HCT116 (cell line): ENCODE data around the gene TTL. TPM values are rescaled to one million over a fixed set of nuclear protein-coding genes. Genes with fewer than 3 reads are reported as not detected.
"Not testable (repeated sequence)": the region's sequence is repeated elsewhere in the genome, so short reads cannot be mapped to it uniquely, and the experiment has no call there.

Experiments used
- ATAC-seq: fragments of 200-7000 bp; cut with Tn5 transposase; 2 replicates; pipeline ENCODE4 v1.9.1; 2020; ENCODE audit warnings: mild to moderate bottlenecking, moderate library complexity
- BruUV-seq: library from RNA; stranded (reverse); fragments of 400-500 nt; replicated peaks from 2 replicates; lab custom pipeline; 2021; lab: Mats Ljungman, UMichigan
- CTCF ChIA-PET: fragments of 300-600 bp; sonication (Branson Sonifier 250); formaldehyde crosslinking; loops from one replicate; lab custom pipeline; 2021; ENCODE audit warnings: antibody characterized with exemption; lab: Charles Lee
- POLR2A ChIA-PET: fragments of 300-600, 350-600 bp; sonication (Branson Sonifier 250); formaldehyde crosslinking; loops from one replicate; lab custom pipeline; 2021; ENCODE audit warnings: antibody characterized with exemption; lab: Charles Lee
- RAD21 ChIA-PET, 2 experiments: fragments of 300-600 bp; sonication (Branson Sonifier 250); formaldehyde crosslinking; loops; one replicate each; lab custom pipeline; 2023; ENCODE audit warnings: low total read pairs in 2 of 2; ENCODE audit not compliant: uncharacterized antibody in 2 of 2, unreplicated experiment in 2 of 2, low non-redundant PET in 1 of 2; lab: Charles Lee
- DNase-seq: peaks from one replicate; pipeline ENCODE4 v3.0.0-alpha.2; 2010; ENCODE audit warnings: low read depth, low spot score
- H2AFZ ChIP-seq: fragments of 200-600 bp; shearing (Covaris generic), sonication (generic); 2 replicates; pipeline ENCODE4 v1.6.1; 2017; ENCODE audit warnings: low read depth, mixed run types, mixed read lengths, antibody characterized with exemption, low read length; ENCODE audit not compliant: poor library complexity, severe bottlenecking
- H3K27ac ChIP-seq: 2 replicates; pipeline ENCODE4 v1.5.1; 2012; ENCODE audit warnings: low read depth, low read length
- H3K27me3 ChIP-seq: fragments of 200-600 bp; sonication (generic); 2 replicates; pipeline ENCODE4 v1.6.1; 2016; ENCODE audit warnings: mixed run types, low read length, mixed read lengths; ENCODE audit not compliant: insufficient read depth
- H3K36me3 ChIP-seq, 2 experiments: fragments of 200-500 bp in 1 of 2; fragments of 200-600 bp in 1 of 2; sonication (Bioruptor generic) in 1 of 2; sonication (generic) in 1 of 2; 2 replicates each; pipeline versions ENCODE4 v1.5.1 to v1.6.1; 2014 to 2016; ENCODE audit warnings: low read length in 2 of 2, inconsistent platforms in 1 of 2, mixed read lengths in 1 of 2, mixed run types in 1 of 2; ENCODE audit not compliant: insufficient read depth in 2 of 2, control insufficient read depth in 1 of 2
- H3K4me1 ChIP-seq, 2 experiments: fragments of 200-600 bp in 1 of 2; sonication (generic) in 1 of 2; 2 replicates each; pipeline versions ENCODE4 v1.5.1 to v1.6.1; 2012 to 2017; ENCODE audit warnings: low read length in 2 of 2, inconsistent platforms in 1 of 2, mild to moderate bottlenecking in 1 of 2, mixed read lengths in 1 of 2, mixed run types in 1 of 2, moderate library complexity in 1 of 2; ENCODE audit not compliant: insufficient read depth in 2 of 2, control insufficient read depth in 1 of 2
- H3K4me2 ChIP-seq: fragments of 200-600 bp; sonication (generic); 2 replicates; pipeline ENCODE4 v1.6.1; 2017; ENCODE audit warnings: mixed run types, low read length, mixed read lengths
- H3K4me3 ChIP-seq, 2 experiments: fragments of 200-600 bp in 1 of 2; sonication (generic) in 1 of 2; replicated peaks in 1 of 2; 2 replicates each; pipeline ENCODE4 v1.5.1; 2011 to 2016; ENCODE audit warnings: low read length in 2 of 2, control low read depth in 1 of 2, low read depth in 1 of 2, mild to moderate bottlenecking in 1 of 2, mixed read lengths in 1 of 2, mixed run types in 1 of 2
- H3K79me2 ChIP-seq: fragments of 200-600 bp; sonication (generic); 2 replicates; pipeline ENCODE4 v1.6.1; 2017; ENCODE audit warnings: mild to moderate bottlenecking, mixed run types, low read length, moderate library complexity, mixed read lengths; ENCODE audit not compliant: insufficient read depth
- H3K9ac ChIP-seq: fragments of 200-600 bp; sonication (generic); 2 replicates; pipeline ENCODE4 v1.6.1; 2016; ENCODE audit warnings: low read length, mixed read lengths
- H3K9me2 ChIP-seq: fragments of 200-600 bp; sonication (generic), shearing (Covaris generic); 2 replicates; pipeline ENCODE4 v1.6.1; 2017; ENCODE audit warnings: mixed run types, mild to moderate bottlenecking, moderate library complexity; ENCODE audit not compliant: insufficient read depth
- H3K9me3 ChIP-seq, 2 experiments: fragments of 200-500 bp in 1 of 2; fragments of 200-600 bp in 1 of 2; sonication (Bioruptor generic) in 1 of 2; sonication (generic) in 1 of 2; 2 replicates each; pipeline ENCODE4 v1.6.1; 2014 to 2017; ENCODE audit warnings: low read length in 2 of 2, mixed read lengths in 2 of 2, inconsistent platforms in 1 of 2, low read depth in 1 of 2, mild to moderate bottlenecking in 1 of 2, mixed run types in 1 of 2, moderate library complexity in 1 of 2; ENCODE audit not compliant: control insufficient read depth in 1 of 2, insufficient read depth in 1 of 2
- H4K20me1 ChIP-seq: fragments of 200-600 bp; sonication (generic), shearing (Covaris generic); 2 replicates; pipeline ENCODE4 v1.6.1; 2017; ENCODE audit warnings: mixed run types, mild to moderate bottlenecking, moderate library complexity; ENCODE audit not compliant: insufficient read depth
- CTCF ChIP-seq, 3 experiments: fragments of 200-600 bp in 1 of 3; sonication (generic) in 1 of 3; IDR thresholded peaks in 2 of 3; conservative IDR thresholded peaks in 1 of 3; 2 replicates each; pipeline ENCODE4 v1.5.1; 2012 to 2017; ENCODE audit warnings: low read depth in 2 of 3, low read length in 2 of 3, antibody characterized with exemption in 1 of 3, borderline replicate concordance in 1 of 3, control low read depth in 1 of 3, mild to moderate bottlenecking in 1 of 3, mixed read lengths in 1 of 3, mixed run types in 1 of 3, moderate library complexity in 1 of 3; ENCODE audit not compliant: insufficient read depth in 1 of 3
- RAD21 ChIP-seq: IDR thresholded peaks from 2 replicates; pipeline ENCODE4 v1.6.1; 2012; ENCODE audit warnings: low read depth, mild to moderate bottlenecking
- ZFX ChIP-seq: fragments of 450-650 bp; IDR thresholded peaks from 2 replicates; pipeline ENCODE4 v1.6.1; 2017
- intact Hi-C: fragments of 100-400 bp; cut with micrococcal nuclease; formaldehyde crosslinking; loops from 2 replicates; pipeline ENCODE4 v1.10.0; 2022
- total RNA-seq: library from RNA; stranded (reverse); gene quantifications from one replicate; pipeline ENCODE4 v1.2.1, GENCODE V29; 2021; ENCODE audit not compliant: unreplicated experiment

TTL gene
- total RNA-seq, 1 experiment from 2014 or later: 58.7 TPM

- H3K9me2 ChIP-seq, BruUV-seq, H3K9me3 ChIP-seq, DNase-seq, H2AFZ ChIP-seq, H3K36me3 ChIP-seq, H3K27ac ChIP-seq, H4K20me1 ChIP-seq, POLR2A ChIA-PET, H3K79me2 ChIP-seq, H3K4me1 ChIP-seq, H3K27me3 ChIP-seq: not testable (repeated sequence)
- ATAC-seq: peak; percentile 75
- H3K4me3 ChIP-seq: peak overlapping the region; percentile 43 to 53
- TF ChIP-seq ZFX: peak; percentile 62
- H3K9ac ChIP-seq: peak overlapping the region; percentile 50
- intact Hi-C loops: loop anchor here (5.0 kb wide), 2 partner anchors 176 to 311 kb away; partner anchors contain the start of gene ZC3H8
- CTCF ChIA-PET: interaction anchor here (0.6 to 0.8 kb wide), 4 partner anchors 60 to 311 kb away, joined by 3 to 8 read pairs (median 5); no protein-coding TSS in a partner anchor
- RAD21 ChIA-PET: interaction anchor here in 1 of 2 experiments (0.6 kb wide), 2 partner anchors 56 to 619 kb away, joined by 3 read pairs; no protein-coding TSS in a partner anchor
- H3K4me2 ChIP-seq: peak overlapping the region; percentile 49
Observed at GRCh38 chr2:112432735-112433479, 49.0 kb upstream of the TTL start.

- H3K4me1 ChIP-seq, H3K27ac ChIP-seq, H2AFZ ChIP-seq, H3K79me2 ChIP-seq, H3K36me3 ChIP-seq, H3K9me2 ChIP-seq, H4K20me1 ChIP-seq, POLR2A ChIA-PET, H3K27me3 ChIP-seq, H3K9me3 ChIP-seq, BruUV-seq: not testable (repeated sequence)
- peak; percentile 39 to 52 (median 47); a peak in 5 of 6 replicates for TF ChIP-seq CTCF (IDR thresholded peaks at IDR 0.05 in 2 of 3, conservative IDR thresholded peaks at IDR 0.05 in 1 of 3; ENCODE audit: borderline replicate concordance in 1 of 3, insufficient read depth in 1 of 3, low read depth in 2 of 3, low read length in 2 of 3)
- TF ChIP-seq RAD21: peak; percentile 73
- H3K4me2 ChIP-seq: peak within 1 kb of the TSS; percentile 49
- CTCF ChIA-PET: interaction anchor here (0.6 to 0.8 kb wide), 4 partner anchors 60 to 312 kb away, joined by 3 to 8 read pairs (median 5); no protein-coding TSS in a partner anchor
- peak; percentile 55 for DNase-seq
- RAD21 ChIA-PET: interaction anchor here in 1 of 2 experiments (0.6 kb wide), 2 partner anchors 55 to 620 kb away, joined by 3 read pairs; no protein-coding TSS in a partner anchor
- peak within 1 kb of the TSS; percentile 50 for H3K9ac ChIP-seq
- peak within 1 kb of the TSS; percentile 43 to 53 for H3K4me3 ChIP-seq
- ATAC-seq: peak; percentile 98
- intact Hi-C loops: loop anchor here (5.0 kb wide), 2 partner anchors 176 to 311 kb away; partner anchors contain the start of gene ZC3H8
Observed at GRCh38 chr2:112433480-112433879, 48.5 kb upstream of the TTL start, which contains the start of gene RGPD8. Gene RGPD8, minus strand, starts transcription at chr2:112433645. Its CDS starts 192 bp downstream, at chr2:112433453.
